ENCODE data around the gene TCF4.

TCF4 gene

GRCh38 chr18:55185391-55185790 is 402.6 kb downstream of the TCF4 start:
- H3K27me3 Mint-ChIP-seq (ENCODE audit: low read depth): no peaks in the 10 kb centered on the region
- H3K36me3 Mint-ChIP-seq (ENCODE audit: low read depth): no peaks in the 10 kb centered on the region
- H3K27ac Mint-ChIP-seq: no peak overlapping the region
- no peak overlapping the region for H3K4me3 Mint-ChIP-seq
- H3K4me1 Mint-ChIP-seq (ENCODE audit: low read depth): no peaks in the 10 kb centered on the region
- no peaks in the 10 kb centered on the region for H3K9me3 Mint-ChIP-seq

- Mint-ChIP-seq H3K27ac (no peak overlapping the region), H3K27me3 (ENCODE audit: low read depth) (no peaks in the 10 kb centered on the region), H3K9me3 (no peaks in the 10 kb centered on the region), H3K36me3 (ENCODE audit: low read depth) (no peaks in the 10 kb centered on the region), H3K4me3 (no peak overlapping the region), H3K4me1 (ENCODE audit: low read depth) (no peaks in the 10 kb centered on the region)
Observed at GRCh38 chr18:55179835-55180234, 408.2 kb downstream of the TCF4 start.

- Mint-ChIP-seq H3K9me3 (no peaks in the 10 kb centered on the region), H3K27ac (no peak overlapping the region), H3K36me3 (ENCODE audit: low read depth) (no peaks in the 10 kb centered on the region), H3K4me1 (ENCODE audit: low read depth) (no peaks in the 10 kb centered on the region), H3K27me3 (ENCODE audit: low read depth) (no peaks in the 10 kb centered on the region), H3K4me3 (no peak overlapping the region)
Observed at GRCh38 chr18:55179425-55179824, 408.6 kb downstream of the TCF4 start.

- no peaks in the 10 kb centered on the region for H3K27me3 Mint-ChIP-seq (ENCODE audit: low read depth)
- H3K4me1 Mint-ChIP-seq (ENCODE audit: low read depth): no peaks in the 10 kb centered on the region
- no peaks in the 10 kb centered on the region for H3K36me3 Mint-ChIP-seq (ENCODE audit: low read depth)
- H3K9me3 Mint-ChIP-seq: peaks cover 28% of the 10 kb centered on the region
- no peak overlapping the region for H3K4me3 Mint-ChIP-seq
- no peak overlapping the region for H3K27ac Mint-ChIP-seq
Observed at GRCh38 chr18:55173291-55173690, 414.7 kb downstream of the TCF4 start.

All from T-helper 1 cell treated with Interleukin-12 subunit alpha and Interleukin-12 subunit beta and Interleukin-4 antibody, amounts not matched to agents 30 μg/mL and 1 μg/mL, for 36 hours (primary cell).